ENCODE data around the gene CREB5.

The CREB5 gene

GRCh38 chr7:28850699-28851098 is 438.4 kb downstream of the CREB5 start:
- Histone ChIP-seq H3K9me3 (ENCODE audit: insufficient read depth, low read depth, low read length) (no peaks in the 10 kb centered on the region), H4K20me1 (ENCODE audit: insufficient read depth, low read length, poor library complexity, severe bottlenecking) (no peaks in the 10 kb centered on the region), H3K36me3 (ENCODE audit: insufficient read depth, low read length) (no peaks in the 10 kb centered on the region), H3K4me3 (ENCODE audit: low read length, poor library complexity, severe bottlenecking) (no peak overlapping the region), H3K27me3 (ENCODE audit: insufficient read depth, low read length, poor library complexity, severe bottlenecking) (peaks cover 20% of the 10 kb centered on the region), H2AFZ (ENCODE audit: low read length) (no peak overlapping the region), H3K79me2 (ENCODE audit: insufficient read depth, low read length) (no peaks in the 10 kb centered on the region), H3K4me2 (ENCODE audit: low read depth, low read length, poor library complexity, severe bottlenecking) (no peak overlapping the region), H3F3A (ENCODE audit: low read depth) (no peaks in the 10 kb centered on the region), H3K4me1 (ENCODE audit: insufficient read depth, low read length, poor library complexity, severe bottlenecking) (no peaks in the 10 kb centered on the region), H3K9ac (ENCODE audit: low read depth, low read length, poor library complexity, severe bottlenecking) (no peak overlapping the region), H3K9me2 (replicated peaks; ENCODE audit: low read depth, low read length) (no peaks in the 10 kb centered on the region)
- no peak for TF ChIP-seq EZH2phosphoT487 (IDR thresholded peaks at IDR 0.05; ENCODE audit: borderline replicate concordance)
- TF ChIP-seq CTCF (conservative IDR thresholded peaks at IDR 0.05; ENCODE audit: low read length), result no peak

DNA sequence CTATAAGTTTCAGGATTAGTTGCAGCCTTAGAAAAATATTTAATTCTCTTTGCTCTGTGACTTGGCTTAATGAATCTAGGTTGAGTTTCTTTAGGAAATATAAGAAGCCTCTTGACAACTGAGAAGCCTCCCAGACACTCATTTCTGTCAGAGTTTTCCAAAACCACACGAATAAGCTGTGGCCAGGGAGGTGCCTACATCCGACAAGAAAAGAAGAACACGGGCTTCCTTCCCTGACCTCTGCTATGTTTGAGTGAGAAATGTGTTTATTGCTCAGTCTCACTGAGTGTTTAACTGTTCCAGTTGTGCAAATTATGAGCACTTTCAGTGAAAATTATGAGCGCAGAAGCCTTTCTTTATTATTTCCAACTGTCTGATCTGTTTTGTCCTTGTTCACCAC is 440.8 kb downstream of the CREB5 start:
- Histone ChIP-seq H3F3A (ENCODE audit: low read depth) (no peaks in the 10 kb centered on the region), H4K20me1 (ENCODE audit: insufficient read depth, low read length, poor library complexity, severe bottlenecking) (no peaks in the 10 kb centered on the region), H3K9me3 (ENCODE audit: insufficient read depth, low read depth, low read length) (no peaks in the 10 kb centered on the region), H2AFZ (ENCODE audit: low read length) (no peak overlapping the region), H3K36me3 (ENCODE audit: insufficient read depth, low read length) (no peaks in the 10 kb centered on the region), H3K4me3 (ENCODE audit: low read length, poor library complexity, severe bottlenecking) (peak overlapping the region; percentile 72), H3K4me1 (ENCODE audit: insufficient read depth, low read length, poor library complexity, severe bottlenecking) (no peaks in the 10 kb centered on the region), H3K4me2 (ENCODE audit: low read depth, low read length, poor library complexity, severe bottlenecking) (peak overlapping the region; percentile 62), H3K9me2 (replicated peaks; ENCODE audit: low read depth, low read length) (no peaks in the 10 kb centered on the region), H3K9ac (ENCODE audit: low read depth, low read length, poor library complexity, severe bottlenecking) (no peak overlapping the region), H3K27me3 (ENCODE audit: insufficient read depth, low read length, poor library complexity, severe bottlenecking) (peaks cover 20% of the 10 kb centered on the region), H3K79me2 (ENCODE audit: insufficient read depth, low read length) (no peaks in the 10 kb centered on the region)
- TF ChIP-seq CTCF (conservative IDR thresholded peaks at IDR 0.05; ENCODE audit: low read length) (no peak), EZH2phosphoT487 (IDR thresholded peaks at IDR 0.05; ENCODE audit: borderline replicate concordance) (no peak)

DNA sequence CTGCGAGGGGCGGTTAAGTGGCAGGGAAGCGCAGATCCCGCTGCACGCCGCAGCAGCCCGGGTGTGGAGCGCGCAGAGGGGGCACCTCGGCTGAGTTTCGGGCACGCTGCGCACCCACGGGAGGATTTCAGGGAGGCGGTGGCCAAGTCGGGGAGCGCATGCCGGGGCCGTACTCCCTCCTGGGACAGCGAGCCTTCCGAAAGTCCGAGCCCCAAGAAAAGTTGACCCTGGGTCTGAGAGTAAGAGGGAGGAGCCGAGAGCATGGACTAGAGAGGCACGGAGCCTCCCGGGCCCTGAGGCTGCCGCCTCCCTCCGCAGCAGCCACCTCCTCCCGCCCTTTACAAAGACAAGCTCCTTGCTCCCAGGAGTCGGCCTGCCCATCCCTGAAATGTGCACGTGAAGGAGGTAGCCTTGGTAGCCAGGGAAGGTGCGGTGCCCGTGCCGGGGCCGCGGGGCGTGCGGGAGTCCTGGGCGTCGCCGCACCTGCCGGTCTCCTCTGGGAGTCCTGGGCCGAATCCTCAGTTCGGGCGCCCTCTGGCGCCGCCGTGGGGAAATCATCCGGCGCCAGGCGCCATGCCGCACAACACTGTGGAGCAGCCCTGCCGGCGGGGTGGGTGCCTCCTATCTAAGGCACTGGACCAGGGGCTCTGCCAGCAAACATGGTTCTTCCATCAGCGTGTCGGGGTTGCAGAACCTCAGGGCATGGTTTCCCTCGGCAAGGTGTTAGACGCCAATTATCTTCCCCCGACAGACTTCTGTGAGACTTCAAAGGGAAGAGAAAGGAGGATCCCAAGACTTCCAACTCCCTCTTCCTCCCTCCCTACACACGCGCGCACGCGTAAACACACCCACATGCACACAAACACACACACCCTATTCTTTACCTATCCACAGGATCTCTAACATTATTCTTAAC is 441.8 kb downstream of the CREB5 start:
- Histone ChIP-seq H3K4me3 (ENCODE audit: low read length, poor library complexity, severe bottlenecking) (peak overlapping the region; percentile 72), H4K20me1 (ENCODE audit: insufficient read depth, low read length, poor library complexity, severe bottlenecking) (no peaks in the 10 kb centered on the region), H3K36me3 (ENCODE audit: insufficient read depth, low read length) (no peaks in the 10 kb centered on the region), H3K27me3 (ENCODE audit: insufficient read depth, low read length, poor library complexity, severe bottlenecking) (peaks cover 20% of the 10 kb centered on the region), H3K4me2 (ENCODE audit: low read depth, low read length, poor library complexity, severe bottlenecking) (peak overlapping the region; percentile 62), H3F3A (ENCODE audit: low read depth) (no peaks in the 10 kb centered on the region), H3K79me2 (ENCODE audit: insufficient read depth, low read length) (no peaks in the 10 kb centered on the region), H3K4me1 (ENCODE audit: insufficient read depth, low read length, poor library complexity, severe bottlenecking) (no peaks in the 10 kb centered on the region), H3K9me2 (replicated peaks; ENCODE audit: low read depth, low read length) (no peaks in the 10 kb centered on the region), H3K9me3 (ENCODE audit: insufficient read depth, low read depth, low read length) (no peaks in the 10 kb centered on the region), H3K9ac (ENCODE audit: low read depth, low read length, poor library complexity, severe bottlenecking) (peak overlapping the region; percentile 44), H2AFZ (ENCODE audit: low read length) (peak overlapping the region; percentile 93)
- TF ChIP-seq CTCF (conservative IDR thresholded peaks at IDR 0.05; ENCODE audit: low read length), result peak; percentile 62
- TF ChIP-seq EZH2phosphoT487 (IDR thresholded peaks at IDR 0.05; ENCODE audit: borderline replicate concordance), result no peak

Measured in Loucy (cell line).